HEK293 (cell line): Measurements from ENCODE around the gene SCRT2.

Experiments used
- CTCF ChIP-seq: fragments of 450-650 bp; formaldehyde crosslinking; IDR thresholded peaks from 2 replicates; pipeline ENCODE4 v1.5.1; 2016; ENCODE audit warnings: missing biosample characterization, missing genetic modification characterization
- ELK4 ChIP-seq: IDR thresholded peaks from 2 replicates; pipeline ENCODE4 v1.6.1; 2011; ENCODE audit warnings: mild to moderate bottlenecking, low read depth, low read length, borderline replicate concordance
- REST ChIP-seq: fragments of 450-650 bp; formaldehyde crosslinking; IDR thresholded peaks from 2 replicates; pipeline ENCODE4 v1.5.1; 2016; ENCODE audit warnings: missing biosample characterization, missing genetic modification characterization
- SP2 ChIP-seq: fragments of 450-650 bp; formaldehyde crosslinking; IDR thresholded peaks from 2 replicates; pipeline ENCODE4 v1.5.1; 2016; ENCODE audit warnings: missing biosample characterization, missing genetic modification characterization
- TSHZ1 ChIP-seq: fragments of 450-650 bp; formaldehyde crosslinking; IDR thresholded peaks from 2 replicates; pipeline ENCODE4 v1.5.1; 2016; ENCODE audit warnings: missing biosample characterization, missing genetic modification characterization, borderline replicate concordance
- WT1 ChIP-seq: fragments of 450-650 bp; formaldehyde crosslinking; IDR thresholded peaks from 2 replicates; pipeline ENCODE4 v1.5.1; 2016; ENCODE audit warnings: missing biosample characterization, missing genetic modification characterization
- YY1 ChIP-seq: fragments of 450-650 bp; formaldehyde crosslinking; IDR thresholded peaks from 2 replicates; pipeline ENCODE4 v1.5.1; 2018; ENCODE audit warnings: missing biosample characterization, missing genetic modification characterization
- ZNF175 ChIP-seq: fragments of 450-650 bp; formaldehyde crosslinking; IDR thresholded peaks from 2 replicates; pipeline ENCODE4 v1.5.1; 2016; ENCODE audit warnings: missing biosample characterization, missing genetic modification characterization

- no peak for TF ChIP-seq CTCF
- no peak for TF ChIP-seq REST (tag by site-specific recombination)
- no peak for TF ChIP-seq WT1 (tag by site-specific recombination)
- no peak for TF ChIP-seq ELK4
- TF ChIP-seq YY1 (tag by site-specific recombination): no peak
- TF ChIP-seq TSHZ1: no peak
- TF ChIP-seq ZNF175: no peak
- TF ChIP-seq SP2: no peak
Observed at GRCh38 chr20:719068-719467, 43.5 kb upstream of the SCRT2 start.
